CD4-positive, alpha-beta T cell treated with Interleukin-15 for 1 hour (primary cell): Measurements from ENCODE around the gene EPS15.
"Not testable (repeated sequence)": the region's sequence is repeated elsewhere in the genome, so short reads cannot be mapped to it uniquely, and the experiment has no call there.

Source experiments
- DNase-seq: peaks from one replicate; pipeline ENCODE4 v3.0.0-alpha.2; 2020

The EPS15 gene

GRCh38 chr1:51421964-51422363, 97.1 kb downstream of the EPS15 start:
- DNase-seq, result no peak

GRCh38 chr1:51420867-51421627, 98.0 kb downstream of the EPS15 start:
- DNase-seq, result no peak

- no peak for DNase-seq
Measured at GRCh38 chr1:51418384-51418959, 100.6 kb downstream of the EPS15 start.

- DNase-seq, result no peak
Measured at GRCh38 chr1:51417496-51418383, 101.3 kb downstream of the EPS15 start.

GRCh38 chr1:51416910-51417309, 102.2 kb downstream of the EPS15 start:
- DNase-seq, result no peak

- no peak for DNase-seq
Measured at GRCh38 chr1:51415963-51416362, 103.1 kb downstream of the EPS15 start.

GRCh38 chr1:51414811-51415210, 104.3 kb downstream of the EPS15 start:
- DNase-seq, result no peak

- DNase-seq, result not testable (repeated sequence)
Measured at GRCh38 chr1:51411820-51412219, 107.2 kb downstream of the EPS15 start.

- no peak for DNase-seq
Measured at GRCh38 chr1:51410568-51411460, 108.3 kb downstream of the EPS15 start.

- not testable (repeated sequence) for DNase-seq
Measured at GRCh38 chr1:51409755-51410541, 109.1 kb downstream of the EPS15 start.

- no peak for DNase-seq
Measured at GRCh38 chr1:51392241-51392640, 126.8 kb downstream of the EPS15 start.

GRCh38 chr1:51390641-51391040, 128.4 kb downstream of the EPS15 start:
- not testable (repeated sequence) for DNase-seq

- DNase-seq, result not testable (repeated sequence)
Measured at GRCh38 chr1:51387288-51387687, 131.8 kb downstream of the EPS15 start.

- not testable (repeated sequence) for DNase-seq
Measured at GRCh38 chr1:51386259-51386658, 132.8 kb downstream of the EPS15 start.

GRCh38 chr1:51385776-51386175, 133.3 kb downstream of the EPS15 start:
- DNase-seq, result no peak

- no peak for DNase-seq
Measured at GRCh38 chr1:51381964-51382363, 137.1 kb downstream of the EPS15 start.

- DNase-seq, result no peak
Measured at GRCh38 chr1:51380936-51381335, 138.1 kb downstream of the EPS15 start.

GRCh38 chr1:51378871-51379270, 140.2 kb downstream of the EPS15 start:
- DNase-seq, result no peak

- DNase-seq, result no peak
Measured at GRCh38 chr1:51373898-51374297, 145.2 kb downstream of the EPS15 start.

GRCh38 chr1:51372561-51372960, 146.5 kb downstream of the EPS15 start:
- DNase-seq, result no peak

- no peak for DNase-seq
Measured at GRCh38 chr1:51369171-51369570, 149.9 kb downstream of the EPS15 start.

- DNase-seq, result no peak
Measured at GRCh38 chr1:51365774-51366173, 153.3 kb downstream of the EPS15 start.
